Measurements from ENCODE around the gene PRRC2A.

Gene PRRC2A

DNA sequence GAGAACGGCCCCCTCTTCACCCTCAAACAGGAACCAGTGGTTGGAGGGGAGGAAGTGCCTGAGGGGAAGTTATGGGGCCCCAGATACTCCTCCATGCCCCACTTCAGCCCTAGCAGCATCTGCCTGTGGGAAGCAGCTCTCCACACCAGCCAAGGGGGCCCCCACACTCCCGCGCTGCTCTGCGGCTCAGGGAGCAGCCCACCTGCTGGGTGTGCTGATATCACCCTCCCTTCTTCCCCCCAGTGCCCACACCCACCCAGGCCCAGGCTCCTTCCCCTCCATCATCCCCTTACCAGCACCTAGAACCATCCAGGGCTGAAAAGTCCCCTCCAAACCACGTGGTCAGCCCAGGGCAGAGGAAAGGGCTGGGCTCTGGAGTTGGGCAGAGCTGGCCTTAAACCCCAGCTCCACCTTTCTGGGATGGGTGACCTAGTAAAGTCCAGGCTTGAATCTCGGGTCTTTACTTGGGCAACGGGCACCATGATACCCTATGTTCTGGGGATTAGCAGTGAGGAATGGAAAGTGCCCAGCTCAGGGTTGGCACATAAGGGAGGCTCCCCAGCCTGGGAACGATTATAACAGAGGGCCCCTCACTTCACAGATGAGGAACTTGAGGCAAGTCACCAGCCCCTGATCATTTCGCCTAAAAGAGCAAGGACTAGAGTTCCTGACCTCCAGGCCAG is 33.8 kb upstream of the PRRC2A start (continued):
- no peak for TF ChIP-seq ZNF302 (tag by site-specific recombination; IDR thresholded peaks at IDR 0.05; ENCODE audit: low read depth)
- TF ChIP-seq GLIS2 (tag by site-specific recombination; IDR thresholded peaks at IDR 0.05) = peak; percentile 13; the same call in 1 of the 2 replicates
- TF ChIP-seq ZNF19 (tag by site-specific recombination; IDR thresholded peaks at IDR 0.05; ENCODE audit: low read depth) = no peak

GRCh38 chr6:31587791-31588777 is 32.4 kb upstream of the PRRC2A start:
- ChIA-PET CTCF (interaction anchor here (0.6 to 18.7 kb wide), 10 partner anchors 8 to 485 kb away, joined by 3 to 518 read pairs (median 4); partner anchors contain the start of genes ATP6V1G2, NCR3 and TNF), POLR2A (interaction anchor here (0.6 kb wide), 1 partner anchor 87 kb away, joined by 3 read pairs; no protein-coding TSS in a partner anchor)
- no peaks in the 10 kb centered on the region for H3K36me3 ChIP-seq (ENCODE audit: control insufficient read depth in 2 of 2, insufficient read depth in 1 of 2, low read length in 2 of 2)
- H3K27ac ChIP-seq (ENCODE audit: extremely low read depth, low read depth, low read length) = no peak overlapping the region
- no peaks in the 10 kb centered on the region for H3K4me1 ChIP-seq (ENCODE audit: control insufficient read depth, insufficient read depth, low read length)
- no peaks in the 10 kb centered on the region for H3K9me3 ChIP-seq (ENCODE audit: control insufficient read depth, insufficient read depth, low read depth, low read length)
- H3K4me3 ChIP-seq (ENCODE audit: low read depth, low read length) = no peak overlapping the region
- TF ChIP-seq ZNF596 (tag by site-specific recombination; IDR thresholded peaks at IDR 0.05) (peak; percentile 97), ZNF366 (tag by site-specific recombination; conservative IDR thresholded peaks at IDR 0.05) (peak; percentile 60), PRDM1 (tag by site-specific recombination; IDR thresholded peaks at IDR 0.05) (peak; percentile 99), ZNF555 (tag by site-specific recombination; conservative IDR thresholded peaks at IDR 0.05) (no peak)

GRCh38 chr6:31588871-31589650 is 31.5 kb upstream of the PRRC2A start:
- ChIA-PET CTCF (interaction anchor here (0.6 to 18.7 kb wide), 10 partner anchors 7 to 358 kb away, joined by 3 to 518 read pairs (median 4); partner anchors contain the start of genes ATP6V1G2, NCR3 and TNF), POLR2A (no interaction called here)
- TF ChIP-seq TRIM28 (IDR thresholded peaks at IDR 0.05; ENCODE audit: borderline replicate concordance, low read length) (no peak), ZFP41 (tag by site-specific recombination; IDR thresholded peaks at IDR 0.05; ENCODE audit: borderline replicate concordance) (no peak), EGR2 (tag by site-specific recombination; IDR thresholded peaks at IDR 0.05; ENCODE audit: low read depth) (peak; percentile 36; the same call in 1 of the 2 replicates), PRDM1 (tag by site-specific recombination; IDR thresholded peaks at IDR 0.05) (peak; percentile 37; the same call in 1 of the 2 replicates), ZNF473 (tag by site-specific recombination; IDR thresholded peaks at IDR 0.05) (no peak), ZFHX2 (tag by site-specific recombination; conservative IDR thresholded peaks at IDR 0.05) (peak; percentile 49; the same call in 1 of the 2 replicates), SETDB1 (IDR thresholded peaks at IDR 0.05; ENCODE audit: insufficient read length, low read length) (no peak), HOXC10 (CRISPR knock-in tag; IDR thresholded peaks at IDR 0.05) (no peak), ZNF610 (tag by site-specific recombination; IDR thresholded peaks at IDR 0.05; ENCODE audit: borderline replicate concordance) (no peak), ZNF426 (tag by site-specific recombination; IDR thresholded peaks at IDR 0.05) (no peak)
- TF ChIP-seq, protein P1, sequence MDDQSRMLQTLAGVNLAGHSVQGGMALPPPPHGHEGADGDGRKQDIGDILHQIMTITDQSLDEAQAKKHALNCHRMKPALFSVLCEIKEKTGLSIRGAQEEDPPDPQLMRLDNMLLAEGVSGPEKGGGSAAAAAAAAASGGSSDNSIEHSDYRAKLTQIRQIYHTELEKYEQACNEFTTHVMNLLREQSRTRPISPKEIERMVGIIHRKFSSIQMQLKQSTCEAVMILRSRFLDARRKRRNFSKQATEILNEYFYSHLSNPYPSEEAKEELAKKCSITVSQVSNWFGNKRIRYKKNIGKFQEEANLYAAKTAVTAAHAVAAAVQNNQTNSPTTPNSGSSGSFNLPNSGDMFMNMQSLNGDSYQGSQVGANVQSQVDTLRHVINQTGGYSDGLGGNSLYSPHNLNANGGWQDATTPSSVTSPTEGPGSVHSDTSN (CRISPR knock-in tag; IDR thresholded peaks at IDR 0.05) = no peak
- TF ChIP-seq, protein P2, sequence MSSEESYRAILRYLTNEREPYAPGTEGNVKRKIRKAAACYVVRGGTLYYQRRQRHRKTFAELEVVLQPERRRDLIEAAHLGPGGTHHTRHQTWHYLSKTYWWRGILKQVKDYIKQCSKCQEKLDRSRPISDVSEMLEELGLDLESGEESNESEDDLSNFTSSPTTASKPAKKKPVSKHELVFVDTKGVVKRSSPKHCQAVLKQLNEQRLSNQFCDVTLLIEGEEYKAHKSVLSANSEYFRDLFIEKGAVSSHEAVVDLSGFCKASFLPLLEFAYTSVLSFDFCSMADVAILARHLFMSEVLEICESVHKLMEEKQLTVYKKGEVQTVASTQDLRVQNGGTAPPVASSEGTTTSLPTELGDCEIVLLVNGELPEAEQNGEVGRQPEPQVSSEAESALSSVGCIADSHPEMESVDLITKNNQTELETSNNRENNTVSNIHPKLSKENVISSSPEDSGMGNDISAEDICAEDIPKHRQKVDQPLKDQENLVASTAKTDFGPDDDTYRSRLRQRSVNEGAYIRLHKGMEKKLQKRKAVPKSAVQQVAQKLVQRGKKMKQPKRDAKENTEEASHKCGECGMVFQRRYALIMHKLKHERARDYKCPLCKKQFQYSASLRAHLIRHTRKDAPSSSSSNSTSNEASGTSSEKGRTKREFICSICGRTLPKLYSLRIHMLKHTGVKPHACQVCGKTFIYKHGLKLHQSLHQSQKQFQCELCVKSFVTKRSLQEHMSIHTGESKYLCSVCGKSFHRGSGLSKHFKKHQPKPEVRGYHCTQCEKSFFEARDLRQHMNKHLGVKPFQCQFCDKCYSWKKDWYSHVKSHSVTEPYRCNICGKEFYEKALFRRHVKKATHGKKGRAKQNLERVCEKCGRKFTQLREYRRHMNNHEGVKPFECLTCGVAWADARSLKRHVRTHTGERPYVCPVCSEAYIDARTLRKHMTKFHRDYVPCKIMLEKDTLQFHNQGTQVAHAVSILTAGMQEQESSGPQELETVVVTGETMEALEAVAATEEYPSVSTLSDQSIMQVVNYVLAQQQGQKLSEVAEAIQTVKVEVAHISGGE (tag by site-specific recombination; conservative IDR thresholded peaks at IDR 0.05; ENCODE audit: low read depth) = no peak
- Histone ChIP-seq H3K9me3 (ENCODE audit: control insufficient read depth, insufficient read depth, low read depth, low read length) (no peaks in the 10 kb centered on the region), H3K27ac (ENCODE audit: extremely low read depth, low read depth, low read length) (no peak overlapping the region), H3K36me3 (ENCODE audit: control insufficient read depth in 2 of 2, insufficient read depth in 1 of 2, low read length in 2 of 2) (no peaks in the 10 kb centered on the region), H3K4me1 (ENCODE audit: control insufficient read depth, insufficient read depth, low read length) (no peaks in the 10 kb centered on the region), H3K4me3 (ENCODE audit: low read depth, low read length) (no peak overlapping the region)
